Panc1 (cell line): ENCODE measurements around the gene TJP1. TPM values are rescaled to one million over a fixed set of nuclear protein-coding genes. Genes with fewer than 3 reads are reported as not detected.

Source experiments
- ATAC-seq: fragments of 200-7000 bp; cut with Tn5 transposase; 2 replicates; pipeline ENCODE4 v1.9.1; 2020; ENCODE audit warnings: mild to moderate bottlenecking, moderate library complexity
- BruUV-seq: library from RNA; stranded (reverse); fragments of 400-500 nt; replicated peaks from 2 replicates; lab custom pipeline; 2021; lab: Mats Ljungman, UMichigan
- CTCF ChIA-PET: fragments of 300-600 bp; sonication (Branson Sonifier 250); formaldehyde crosslinking; loops from one replicate; lab custom pipeline; 2022; ENCODE audit warnings: antibody characterized with exemption; lab: Charles Lee
- POLR2A ChIA-PET: fragments of 300-600 bp; sonication (Branson Sonifier 250); formaldehyde crosslinking; loops from one replicate; lab custom pipeline; 2022; ENCODE audit warnings: antibody characterized with exemption; lab: Charles Lee
- DNase-seq: peaks from one replicate; pipeline ENCODE4 v3.0.0-alpha.2; 2010; ENCODE audit warnings: low read depth, low spot score
- H3K27ac ChIP-seq: 2 replicates; pipeline ENCODE4 v1.5.1; 2011; ENCODE audit warnings: mild to moderate bottlenecking, low read length, inconsistent platforms
- H3K27me3 ChIP-seq: fragments of 200-500 bp; sonication (Bioruptor generic); 2 replicates; pipeline ENCODE4 v1.6.0; 2014; ENCODE audit warnings: low read length, inconsistent platforms; ENCODE audit not compliant: control insufficient read depth, insufficient read depth
- H3K36me3 ChIP-seq: fragments of 200-500 bp; sonication (Bioruptor generic); 2 replicates; pipeline ENCODE4 v1.5.1; 2014; ENCODE audit warnings: inconsistent platforms, mild to moderate bottlenecking, low read length, moderate library complexity; ENCODE audit not compliant: control insufficient read depth, insufficient read depth
- H3K4me1 ChIP-seq: 2 replicates; pipeline ENCODE4 v1.5.1; 2011; ENCODE audit warnings: inconsistent platforms, mild to moderate bottlenecking, low read length, moderate library complexity; ENCODE audit not compliant: control insufficient read depth, insufficient read depth
- H3K4me3 ChIP-seq, 2 experiments: 2 replicates each; pipeline ENCODE4 v1.5.1; 2011 to 2012; ENCODE audit warnings: low read depth in 2 of 2, low read length in 2 of 2, mild to moderate bottlenecking in 2 of 2, inconsistent platforms in 1 of 2, moderate library complexity in 1 of 2
- H3K9me3 ChIP-seq: fragments of 200-500 bp; sonication (Bioruptor generic); 2 replicates; pipeline ENCODE4 v1.5.1; 2014; ENCODE audit warnings: low read depth, mild to moderate bottlenecking, inconsistent platforms, low read length, moderate library complexity; ENCODE audit not compliant: control insufficient read depth, insufficient read depth
- CTCF ChIP-seq: fragments of 450-650 bp; IDR thresholded peaks from 2 replicates; pipeline ENCODE4 v1.5.1; 2017; ENCODE audit warnings: mild to moderate bottlenecking
- POLR2AphosphoS5 ChIP-seq: IDR thresholded peaks from 2 replicates; pipeline ENCODE4 v1.6.1; 2012; ENCODE audit warnings: mild to moderate bottlenecking, low read depth, low read length, moderate library complexity
- REST ChIP-seq, 2 experiments: IDR thresholded peaks; 2 replicates each; pipeline ENCODE4 v1.6.1; 2011 to 2012; ENCODE audit warnings: low read depth in 2 of 2, control low read depth in 1 of 2, low read length in 1 of 2, mild to moderate bottlenecking in 1 of 2, moderate library complexity in 1 of 2; ENCODE audit not compliant: insufficient read depth in 1 of 2
- SIN3A ChIP-seq: IDR thresholded peaks from 2 replicates; pipeline ENCODE4 v1.6.1; 2012; ENCODE audit warnings: low read depth, mild to moderate bottlenecking, low read length, moderate library complexity, borderline replicate concordance; ENCODE audit not compliant: insufficient read depth
- TCF7L2 ChIP-seq: IDR thresholded peaks from 2 replicates; pipeline ENCODE4 v1.6.1; 2011; ENCODE audit warnings: mild to moderate bottlenecking, low read depth, low read length, inconsistent platforms
- in situ Hi-C: cut with HindIII; loops from 2 replicates; pipeline ENCODE4 v1.10.0; 2016; ENCODE audit warnings: low sequenced_read_pairs, low pct_unique_long_range_greater_than_20kb
- intact Hi-C: fragments of 100-400 bp; cut with micrococcal nuclease; formaldehyde crosslinking; loops from one replicate; pipeline ENCODE4 v1.10.0; 2022; ENCODE audit not compliant: unreplicated experiment
- total RNA-seq: library from RNA; stranded (reverse); gene quantifications from one replicate; pipeline ENCODE4 v1.2.1, GENCODE V29; 2021; ENCODE audit not compliant: unreplicated experiment

TJP1 gene
- total RNA-seq, 1 experiment from 2014 or later, result 79.1 TPM

- no peak for ATAC-seq
- BruUV-seq, result no TSS peak
- H3K36me3 ChIP-seq, result no peaks in the 10 kb centered on the region
- no peak overlapping the region for H3K27ac ChIP-seq
- DNase-seq, result no peak
- POLR2A ChIA-PET, result no interaction called here
- in situ Hi-C loops (no loop called here), intact Hi-C loops (no loop called here)
- no peaks in the 10 kb centered on the region for H3K9me3 ChIP-seq
- no peaks in the 10 kb centered on the region for H3K27me3 ChIP-seq
- no peak overlapping the region for H3K4me3 ChIP-seq
- CTCF ChIA-PET, result no interaction called here
- TF ChIP-seq POLR2AphosphoS5 (no peak), CTCF (no peak), TCF7L2 (no peak), SIN3A (no peak), REST (IDR thresholded peaks at IDR 0.05; ENCODE audit: insufficient read depth in 1 of 2, low read depth in 2 of 2, low read length in 1 of 2) (no peak)
- no peaks in the 10 kb centered on the region for H3K4me1 ChIP-seq
Measured at GRCh38 chr15:29832709-29833108, 10.4 kb upstream of the TJP1 start.

GRCh38 chr15:29826908-29827820 lies 4.9 kb upstream of the TJP1 start:
- no TSS peak for BruUV-seq
- H3K36me3 ChIP-seq, result no peaks in the 10 kb centered on the region
- H3K4me1 ChIP-seq, result peaks cover 7% of the 10 kb centered on the region
- no peak overlapping the region for H3K4me3 ChIP-seq
- no peak for DNase-seq
- POLR2A ChIA-PET, result no interaction called here
- H3K27me3 ChIP-seq, result no peaks in the 10 kb centered on the region
- CTCF ChIA-PET, result no interaction called here
- H3K27ac ChIP-seq, result no peak overlapping the region
- TF ChIP-seq REST (IDR thresholded peaks at IDR 0.05; ENCODE audit: insufficient read depth in 1 of 2, low read depth in 2 of 2, low read length in 1 of 2) (no peak), SIN3A (no peak), POLR2AphosphoS5 (no peak), TCF7L2 (no peak), CTCF (no peak)
- in situ Hi-C loops, result no loop called here
- ATAC-seq, result no peak
- intact Hi-C loops, result loop anchor here (5.0 kb wide), 1 partner anchor 50 kb away; no protein-coding TSS in a partner anchor
- no peaks in the 10 kb centered on the region for H3K9me3 ChIP-seq
